ENCODE data around the gene GOLGA8T.
"Not testable (repeated sequence)": the region's sequence is repeated elsewhere in the genome, so short reads cannot be mapped to it uniquely, and the experiment has no call there.

- not testable (repeated sequence) for TF ChIP-seq CTCF (IDR thresholded peaks at IDR 0.05; ENCODE audit: extremely low read depth in 1 of 2, insufficient read depth in 1 of 2, low read depth in 1 of 2, low read length in 2 of 2); MAX (IDR thresholded peaks at IDR 0.05; ENCODE audit: insufficient read depth, insufficient read length); EZH2 (IDR thresholded peaks at IDR 0.05; ENCODE audit: borderline replicate concordance, low read depth, low read length, severe bottlenecking); POLR2A (IDR thresholded peaks at IDR 0.05; ENCODE audit: low read depth, low read length); POLR2AphosphoS5 (IDR thresholded peaks at IDR 0.05; ENCODE audit: insufficient read depth, low read depth, low read length)
Observed at GRCh38 chr15:30149891-30150290, 15.0 kb downstream of the GOLGA8T start.
